GM06990 (cell line): Measurements from ENCODE around the gene MICALL2.

Experiments used
- DNase-seq: peaks from one replicate; pipeline ENCODE4 v3.0.0-alpha.2; 2011; ENCODE audit not compliant: insufficient read length; ENCODE audit errors: extremely low read depth
- H3K27me3 ChIP-seq: replicated peaks from 2 replicates; pipeline ENCODE4 v1.6.0; 2011; ENCODE audit warnings: low read length; ENCODE audit not compliant: control insufficient read depth, insufficient read depth
- H3K36me3 ChIP-seq: 2 replicates; pipeline ENCODE4 v1.5.1; 2011; ENCODE audit warnings: low read length; ENCODE audit not compliant: control insufficient read depth, insufficient read depth
- H3K4me3 ChIP-seq: replicated peaks from 2 replicates; pipeline ENCODE4 v1.5.1; 2011; ENCODE audit warnings: low read depth, mild to moderate bottlenecking, control low read depth, low read length
- TF ChIP-seq, protein P1 (sequence below): IDR thresholded peaks from 2 replicates; pipeline ENCODE4 v1.5.1; 2011; ENCODE audit warnings: low read length, control low read depth, mild to moderate bottlenecking, inconsistent platforms; ENCODE audit not compliant: insufficient read depth, poor library complexity, severe bottlenecking

Gene MICALL2

DNA sequence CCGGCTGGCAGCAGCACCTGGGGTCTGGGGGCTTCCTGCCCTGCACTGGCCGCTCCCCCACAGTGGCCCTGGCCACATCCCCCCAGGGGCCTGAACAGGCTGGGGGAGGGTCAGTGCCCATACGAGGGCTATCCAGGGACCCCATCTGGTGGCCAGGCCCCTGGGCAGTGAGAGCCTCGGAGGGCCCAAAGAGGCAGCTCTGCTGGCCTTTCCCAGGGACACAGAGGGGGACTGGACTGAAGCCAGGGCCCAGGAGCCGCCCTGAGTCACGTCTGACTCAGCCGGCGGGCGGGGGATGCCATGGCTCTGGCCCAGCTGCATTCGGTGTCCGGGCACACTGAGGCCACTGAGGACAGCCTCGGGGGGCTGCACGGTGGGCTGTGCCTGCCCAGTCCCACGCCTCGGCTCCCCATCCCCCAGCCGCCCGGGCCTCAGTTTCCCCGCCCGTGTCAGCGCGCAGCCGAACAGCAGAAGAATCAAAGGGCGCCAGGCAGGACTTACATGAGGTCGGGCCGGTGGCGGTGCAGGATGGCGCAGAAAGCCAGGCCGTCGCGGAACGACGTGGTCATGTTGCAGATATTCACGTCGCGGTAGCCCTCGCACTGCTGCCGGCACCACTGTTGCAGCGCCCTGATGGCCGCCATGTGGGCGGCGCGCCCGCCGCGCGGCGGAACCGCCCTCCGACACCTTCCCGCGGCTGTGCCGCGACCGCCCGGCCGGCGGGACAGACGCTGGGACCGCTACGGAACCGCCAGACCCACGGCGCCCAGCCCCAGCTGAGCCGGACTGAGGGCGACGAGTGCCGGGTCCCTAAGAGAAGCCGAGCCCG is at the start of gene MICALL2:
Gene MICALL2 (minus strand): TSS at position 788 of the 829 bp plus-strand sequence. CDS start 144 bp downstream, at position 644.
- TF ChIP-seq, protein P1, sequence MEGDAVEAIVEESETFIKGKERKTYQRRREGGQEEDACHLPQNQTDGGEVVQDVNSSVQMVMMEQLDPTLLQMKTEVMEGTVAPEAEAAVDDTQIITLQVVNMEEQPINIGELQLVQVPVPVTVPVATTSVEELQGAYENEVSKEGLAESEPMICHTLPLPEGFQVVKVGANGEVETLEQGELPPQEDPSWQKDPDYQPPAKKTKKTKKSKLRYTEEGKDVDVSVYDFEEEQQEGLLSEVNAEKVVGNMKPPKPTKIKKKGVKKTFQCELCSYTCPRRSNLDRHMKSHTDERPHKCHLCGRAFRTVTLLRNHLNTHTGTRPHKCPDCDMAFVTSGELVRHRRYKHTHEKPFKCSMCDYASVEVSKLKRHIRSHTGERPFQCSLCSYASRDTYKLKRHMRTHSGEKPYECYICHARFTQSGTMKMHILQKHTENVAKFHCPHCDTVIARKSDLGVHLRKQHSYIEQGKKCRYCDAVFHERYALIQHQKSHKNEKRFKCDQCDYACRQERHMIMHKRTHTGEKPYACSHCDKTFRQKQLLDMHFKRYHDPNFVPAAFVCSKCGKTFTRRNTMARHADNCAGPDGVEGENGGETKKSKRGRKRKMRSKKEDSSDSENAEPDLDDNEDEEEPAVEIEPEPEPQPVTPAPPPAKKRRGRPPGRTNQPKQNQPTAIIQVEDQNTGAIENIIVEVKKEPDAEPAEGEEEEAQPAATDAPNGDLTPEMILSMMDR, result no peak
- no peak for DNase-seq
- Histone ChIP-seq H3K36me3 (no peaks in the 10 kb centered on the region), H3K4me3 (peak within 1 kb of the TSS; percentile 70), H3K27me3 (no peaks in the 10 kb centered on the region; the same call in 1 of the 2 replicates)

DNA sequence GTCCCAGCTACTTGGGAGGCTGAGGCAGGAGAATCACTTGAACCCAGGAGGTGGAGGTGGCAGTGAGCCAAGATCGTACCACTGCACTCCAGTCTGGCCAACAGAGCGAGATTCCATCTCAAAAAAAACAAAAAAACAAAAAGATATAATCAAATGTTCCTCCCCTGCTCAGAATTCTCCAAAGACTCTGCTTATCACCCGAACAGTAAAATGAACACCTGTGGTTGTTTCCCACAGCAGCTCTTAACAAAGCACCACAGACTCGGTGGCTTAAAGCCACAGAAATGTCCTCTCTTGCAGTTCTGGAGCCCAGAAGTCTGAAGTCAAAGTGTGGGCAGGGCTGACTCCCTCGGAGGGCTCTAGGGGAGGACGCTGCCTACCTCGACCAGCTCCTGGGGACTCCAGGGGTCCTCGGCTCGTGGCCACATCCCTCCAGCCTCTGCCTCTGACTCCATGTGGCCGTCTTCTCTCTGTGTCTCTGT is 49.0 kb upstream of the MICALL2 start:
- no peaks in the 10 kb centered on the region for H3K27me3 ChIP-seq
- no peak overlapping the region for H3K4me3 ChIP-seq
- H3K36me3 ChIP-seq, result no peaks in the 10 kb centered on the region
- TF ChIP-seq, protein P1, result no peak
- DNase-seq, result peak; percentile 15

DNA sequence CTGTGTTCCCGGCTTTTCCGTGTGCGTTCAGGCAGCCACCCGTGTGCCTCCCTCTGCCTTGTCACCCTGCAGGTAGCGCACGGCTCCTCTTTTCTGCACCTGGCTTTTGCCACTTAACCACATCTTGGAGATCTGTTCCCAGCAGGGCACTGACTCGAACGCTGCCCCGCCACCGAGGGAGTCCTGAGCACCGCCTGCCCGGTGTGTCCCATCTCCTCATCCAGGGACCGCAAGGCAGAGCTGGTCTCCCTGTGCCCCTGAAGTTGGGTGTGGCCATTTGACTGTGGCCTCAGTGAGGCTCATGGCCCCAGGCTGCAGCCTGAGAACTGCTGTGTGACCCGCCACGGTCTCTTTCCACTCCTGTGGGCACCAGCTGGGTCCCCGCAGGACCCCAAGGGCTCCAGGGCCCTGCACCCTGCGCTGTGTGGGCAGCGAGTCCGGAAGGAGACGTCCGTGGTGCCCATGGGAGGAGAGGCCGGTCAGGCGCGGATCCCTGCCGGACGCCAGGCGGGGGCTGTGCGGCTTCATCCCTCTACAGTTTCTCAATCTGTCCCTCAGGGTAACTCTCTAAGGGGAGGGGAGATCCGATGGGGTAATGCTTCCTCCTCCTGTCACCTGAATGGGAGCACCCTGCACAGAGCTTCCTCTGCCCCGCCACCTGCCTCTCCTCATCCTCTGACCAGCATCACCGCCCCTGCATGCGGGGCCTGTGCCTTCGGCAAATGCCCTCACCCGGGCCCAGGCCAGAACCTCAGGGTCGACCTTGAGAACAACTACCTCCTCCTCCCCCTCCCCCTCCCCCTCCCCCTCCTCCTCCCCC is 46.7 kb upstream of the MICALL2 start:
- peaks cover 3% of the 10 kb centered on the region for H3K36me3 ChIP-seq
- H3K27me3 ChIP-seq, result no peaks in the 10 kb centered on the region
- TF ChIP-seq, protein P1, result no peak
- DNase-seq, result peak; percentile 52
- peak overlapping the region; percentile 6 for H3K4me3 ChIP-seq

DNA sequence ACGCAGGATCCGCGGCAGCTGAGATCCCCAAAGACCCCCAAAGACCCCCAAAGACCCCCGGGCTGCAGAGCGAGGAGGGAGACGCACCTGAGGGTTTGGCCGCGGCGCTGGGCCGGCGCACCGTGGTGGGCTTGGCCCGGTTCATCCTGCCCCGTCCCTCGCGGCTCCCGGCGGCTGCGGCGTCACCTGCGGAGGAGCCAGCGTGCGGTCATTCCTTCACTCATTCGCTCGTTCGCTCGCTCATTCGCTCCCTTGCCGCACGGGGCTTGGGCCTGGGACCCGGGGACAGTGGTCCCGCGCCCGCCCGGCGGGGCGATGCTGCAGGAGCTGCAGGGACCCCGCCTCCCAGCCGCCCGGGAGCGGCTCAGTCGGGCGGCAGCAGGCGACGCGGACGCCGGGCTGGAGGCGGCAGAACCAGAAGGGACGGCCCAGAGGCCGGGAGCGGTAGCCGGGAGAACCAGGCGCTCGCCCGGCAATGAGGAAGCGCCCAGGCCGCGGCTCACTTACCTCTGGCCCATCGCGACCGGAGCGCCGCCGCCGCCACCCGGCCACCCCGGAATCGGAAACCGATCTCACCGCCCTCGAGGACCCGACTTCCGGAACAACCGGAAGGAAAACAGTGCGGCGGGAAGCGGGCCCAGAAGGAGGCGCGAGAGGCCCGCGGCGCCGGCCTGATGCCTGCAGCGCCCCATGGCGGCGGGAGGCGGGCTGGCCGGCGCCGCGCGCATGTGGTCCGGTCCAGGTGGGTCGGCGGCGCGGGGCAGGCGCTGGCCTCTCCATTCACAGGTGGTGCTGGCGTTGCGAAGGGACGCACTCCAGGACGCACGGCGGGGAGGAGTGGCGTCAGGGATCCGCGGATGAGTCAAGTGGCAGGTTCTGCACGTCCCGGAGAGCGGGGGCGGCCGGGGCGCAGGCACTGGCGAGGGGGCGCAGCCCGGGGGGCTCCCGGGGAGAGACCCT is 44.8 kb upstream of the MICALL2 start, which contains the start of gene INTS1:
Gene INTS1 (minus strand): TSS at position 574 of the 960 bp plus-strand sequence. CDS start 429 bp downstream, at position 145.
- TF ChIP-seq, protein P1, result peak; percentile 42
- Histone ChIP-seq H3K27me3 (no peaks in the 10 kb centered on the region), H3K36me3 (peaks cover 12% of the 10 kb centered on the region), H3K4me3 (peak within 1 kb of the TSS; percentile 92)
- peak; percentile 91 for DNase-seq

DNA sequence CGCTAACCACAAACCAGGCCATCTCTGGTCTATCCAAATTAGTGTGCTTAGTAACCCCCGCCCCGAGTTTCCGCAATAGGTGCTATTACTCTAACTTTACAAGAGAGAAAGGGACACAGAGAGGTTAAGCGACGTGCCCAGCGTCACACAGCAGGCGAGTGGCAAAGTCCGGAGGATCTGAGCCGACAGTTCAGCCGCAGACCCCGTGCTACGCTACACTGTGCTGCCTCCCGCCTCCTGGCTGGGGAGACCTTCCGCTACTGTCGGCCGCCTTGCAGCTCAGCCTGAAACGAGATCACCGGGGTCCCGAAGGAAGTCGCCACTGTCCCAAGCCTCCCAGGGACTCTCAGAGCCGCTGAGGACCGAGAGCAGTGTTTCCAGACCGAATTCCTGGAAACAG is 44.1 kb upstream of the MICALL2 start:
- Histone ChIP-seq H3K36me3 (peaks cover 12% of the 10 kb centered on the region), H3K4me3 (peak overlapping the region; percentile 92), H3K27me3 (no peaks in the 10 kb centered on the region)
- peak; percentile 15 for DNase-seq
- TF ChIP-seq, protein P1, result no peak
